IMR-90 (cell line): ENCODE measurements around the gene CYTH1. TPM values are rescaled to one million over a fixed set of nuclear protein-coding genes. Genes with fewer than 3 reads are reported as not detected.

Experiments
- ATAC-seq: fragments of 200-7000 bp; cut with Tn5 transposase; 2 replicates; pipeline ENCODE4 v1.9.1; 2020; ENCODE audit warnings: low read depth, mild to moderate bottlenecking, moderate library complexity
- BruUV-seq: library from RNA; stranded (reverse); fragments of 400-500 nt; replicated peaks from 2 replicates; lab custom pipeline; 2021; lab: Mats Ljungman, UMichigan
- CTCF ChIA-PET: fragments of 300-600 bp; formaldehyde crosslinking; extraction: SDS; loops from one replicate; lab custom pipeline; 2021; ENCODE audit warnings: antibody characterized with exemption; lab: Yijun Ruan, JAX
- POLR2A ChIA-PET: fragments of 300-600 bp; sonication (Branson Sonifier 250); formaldehyde crosslinking; loops from one replicate; lab custom pipeline; 2022; ENCODE audit warnings: antibody characterized with exemption; ENCODE audit not compliant: unreplicated experiment; lab: Charles Lee
- DNase-seq: peaks from one replicate; pipeline ENCODE4 v3.0.0; 2013
- H2AFZ ChIP-seq: replicated peaks from 2 replicates; pipeline ENCODE3; 2013; ENCODE audit warnings: low read length, mild to moderate bottlenecking; ENCODE audit not compliant: poor library complexity
- H2AK5ac ChIP-seq: 2 replicates; pipeline ENCODE4 v1.6.1; 2013; ENCODE audit warnings: low read depth, low read length, inconsistent platforms
- H2AK9ac ChIP-seq: replicated peaks from 2 replicates; pipeline ENCODE3; 2013; ENCODE audit warnings: mild to moderate bottlenecking, low read depth, low read length, moderate library complexity; ENCODE audit not compliant: poor library complexity
- H2BK120ac ChIP-seq: 2 replicates; pipeline ENCODE4 v1.6.1; 2013; ENCODE audit warnings: low read depth, low read length, inconsistent platforms
- H2BK15ac ChIP-seq: 3 replicates; pipeline ENCODE4 v1.6.1; 2013; ENCODE audit warnings: low read depth, low read length, inconsistent platforms
- H2BK20ac ChIP-seq: 2 replicates; pipeline ENCODE4 v1.6.1; 2013; ENCODE audit warnings: low read depth, mild to moderate bottlenecking, inconsistent platforms, low read length, moderate library complexity
- H2BK5ac ChIP-seq: 2 replicates; pipeline ENCODE4 v1.6.1; 2013; ENCODE audit warnings: mild to moderate bottlenecking, low read depth, low read length, inconsistent platforms; ENCODE audit not compliant: poor library complexity, severe bottlenecking
- H3K14ac ChIP-seq: replicated peaks from 2 replicates; pipeline ENCODE4 v1.6.1; 2013; ENCODE audit warnings: low read depth, low read length, inconsistent platforms
- H3K18ac ChIP-seq: 2 replicates; pipeline ENCODE4 v1.6.1; 2013; ENCODE audit warnings: low read depth, low read length, control low read depth
- H3K23ac ChIP-seq: 2 replicates; pipeline ENCODE4 v1.6.1; 2013; ENCODE audit warnings: low read depth, low read length, inconsistent platforms
- H3K27ac ChIP-seq: 2 replicates; pipeline ENCODE4 v1.5.1; 2013; ENCODE audit warnings: mild to moderate bottlenecking, control low read depth, low read length; ENCODE audit not compliant: insufficient read depth
- H3K27me3 ChIP-seq: 2 replicates; pipeline ENCODE4 v1.6.1; 2013; ENCODE audit warnings: low read length; ENCODE audit not compliant: control insufficient read depth, insufficient read depth
- H3K36me3 ChIP-seq: 2 replicates; pipeline ENCODE4 v1.6.1; 2013; ENCODE audit warnings: low read length, mixed read lengths; ENCODE audit not compliant: control insufficient read depth, insufficient read depth
- H3K4ac ChIP-seq: 2 replicates; pipeline ENCODE4 v1.6.1; 2013; ENCODE audit warnings: low read depth, low read length, inconsistent platforms
- H3K4me1 ChIP-seq: 2 replicates; pipeline ENCODE4 v1.6.1; 2013; ENCODE audit warnings: low read length, mixed read lengths; ENCODE audit not compliant: control insufficient read depth, insufficient read depth
- H3K4me2 ChIP-seq: 2 replicates; pipeline ENCODE4 v1.6.1; 2013; ENCODE audit warnings: low read depth, mild to moderate bottlenecking, control low read depth, low read length, moderate library complexity
- H3K4me3 ChIP-seq: 2 replicates; pipeline ENCODE4 v1.5.1; 2013; ENCODE audit warnings: low read depth, mild to moderate bottlenecking, control low read depth, low read length, moderate library complexity; ENCODE audit not compliant: insufficient read depth
- H3K56ac ChIP-seq: 2 replicates; pipeline ENCODE4 v1.6.1; 2013; ENCODE audit warnings: low read length, inconsistent platforms; ENCODE audit not compliant: insufficient read depth; ENCODE audit errors: extremely low read depth
- H3K79me1 ChIP-seq, 2 experiments: 2 replicates each; pipeline ENCODE4 v1.6.1; 2013; ENCODE audit warnings: low read length in 2 of 2, inconsistent platforms in 1 of 2, low read depth in 1 of 2
- H3K9ac ChIP-seq: 2 replicates; pipeline ENCODE4 v1.6.1; 2013; ENCODE audit warnings: low read depth, low read length, control low read depth
- H3K9me1 ChIP-seq: 2 replicates; pipeline ENCODE4 v1.6.1; 2013; ENCODE audit warnings: low read length, inconsistent platforms; ENCODE audit not compliant: insufficient read depth
- H3K9me3 ChIP-seq: 2 replicates; pipeline ENCODE4 v1.6.1; 2013; ENCODE audit warnings: low read length; ENCODE audit not compliant: control insufficient read depth, insufficient read depth
- H4K20me1 ChIP-seq: 2 replicates; pipeline ENCODE4 v1.6.1; 2013; ENCODE audit warnings: low read length, inconsistent platforms; ENCODE audit not compliant: insufficient read depth
- H4K5ac ChIP-seq: 2 replicates; pipeline ENCODE4 v1.6.1; 2013; ENCODE audit warnings: mild to moderate bottlenecking, low read depth, low read length, control low read depth
- H4K8ac ChIP-seq, 2 experiments: 2 replicates each; pipeline ENCODE4 v1.6.1; 2013; ENCODE audit warnings: low read depth in 2 of 2, low read length in 2 of 2, control low read depth in 1 of 2, inconsistent platforms in 1 of 2
- H4K91ac ChIP-seq: 2 replicates; pipeline ENCODE4 v1.6.1; 2013; ENCODE audit warnings: low read depth, low read length, inconsistent platforms; ENCODE audit not compliant: insufficient read depth
- BHLHE40 ChIP-seq: fragments of 150-350 bp; IDR thresholded peaks from 2 replicates; pipeline ENCODE4 v1.6.1; 2016; ENCODE audit warnings: mild to moderate bottlenecking, low read depth, low read length
- CTCF ChIP-seq: conservative IDR thresholded peaks from 2 replicates; pipeline ENCODE4 v1.5.1; 2012; ENCODE audit warnings: mild to moderate bottlenecking, low read depth, low read length, improper control_type of control experiment
- ELK1 ChIP-seq: fragments of 150-350 bp; IDR thresholded peaks from 2 replicates; pipeline ENCODE4 v1.6.1; 2016; ENCODE audit warnings: low read depth, mild to moderate bottlenecking, low read length, moderate library complexity, borderline replicate concordance
- FOS ChIP-seq: fragments of 150-350 bp; IDR thresholded peaks from 2 replicates; pipeline ENCODE4 v1.6.1; 2016; ENCODE audit warnings: low read depth, low read length
- MAFK ChIP-seq: IDR thresholded peaks from 2 replicates; pipeline ENCODE4 v1.6.1; 2012; ENCODE audit warnings: low read depth, low read length, improper control_type of control experiment
- MXI1 ChIP-seq: IDR thresholded peaks from 2 replicates; pipeline ENCODE4 v1.6.1; 2012; ENCODE audit warnings: low read depth, mild to moderate bottlenecking, low read length, moderate library complexity, borderline replicate concordance
- NFE2L2 ChIP-seq: fragments of 150-350 bp; IDR thresholded peaks from 2 replicates; pipeline ENCODE4 v1.6.1; 2016; ENCODE audit warnings: low read depth, mild to moderate bottlenecking, low read length
- POLR2A ChIP-seq: IDR thresholded peaks from 2 replicates; pipeline ENCODE4 v1.6.1; 2012; ENCODE audit warnings: mild to moderate bottlenecking, low read depth, low read length
- RAD21 ChIP-seq: IDR thresholded peaks from 2 replicates; pipeline ENCODE4 v1.6.1; 2012; ENCODE audit warnings: low read length, improper control_type of control experiment
- RCOR1 ChIP-seq: IDR thresholded peaks from 2 replicates; pipeline ENCODE4 v1.6.1; 2012; ENCODE audit warnings: mild to moderate bottlenecking, low read length, improper control_type of control experiment; ENCODE audit not compliant: insufficient replicate concordance
- RFX5 ChIP-seq: IDR thresholded peaks from 2 replicates; pipeline ENCODE4 v1.8.0; 2012; ENCODE audit warnings: low read depth, mild to moderate bottlenecking, low read length, moderate library complexity
- SMC3 ChIP-seq: fragments of 150-350 bp; IDR thresholded peaks from 2 replicates; pipeline ENCODE4 v1.6.1; 2016; ENCODE audit warnings: low read depth, mild to moderate bottlenecking, antibody characterized with exemption, low read length, moderate library complexity
- USF2 ChIP-seq: fragments of 150-350 bp; IDR thresholded peaks from 2 replicates; pipeline ENCODE4 v1.6.1; 2017; ENCODE audit warnings: mild to moderate bottlenecking, antibody characterized with exemption, low read length, low read depth
- WGBS, 2 experiments: methylation state at CpG; one replicate each; pipeline versions ENCODE4 v1.1.5 to v1.1.7; 2013; ENCODE audit warnings: missing lambda C conversion rate in 2 of 2; ENCODE audit not compliant: insufficient read length in 1 of 2; ENCODE audit errors: extremely low coverage in 2 of 2; 5-methylcytosine and 5-hydroxymethylcytosine counted together
- dilution Hi-C: fragments of 300-500 bp; cut with HindIII; formaldehyde crosslinking; loops from one replicate; pipeline ENCODE4 v1.14.3; 2018; ENCODE audit warnings: low sequenced_read_pairs; ENCODE audit not compliant: unreplicated experiment
- in situ Hi-C: fragments of 300-500 bp; cut with MboI; formaldehyde crosslinking; loops from 3 replicates; pipeline ENCODE4 v1.14.3; 2019; ENCODE audit warnings: low sequenced_read_pairs, inconsistent platforms, mixed read lengths
- intact Hi-C: fragments of 100-400 bp; cut with micrococcal nuclease; formaldehyde crosslinking; loops from 2 replicates; pipeline ENCODE4 v1.10.0; 2022
- polyA plus RNA-seq, 3 experiments: library from polyadenylated mRNA; depleted of rRNA; stranded (reverse); fragments of >200 nt; gene quantifications; 2 replicates each; pipeline ENCODE4 v1.2.3, GENCODE V29; 2012; ENCODE audit warnings: low replicate concordance in 1 of 3
- total RNA-seq: library from RNA; depleted of rRNA; stranded (reverse); fragments of >200 nt; gene quantifications from 2 replicates; pipeline ENCODE4 v1.2.3, GENCODE V29; 2012

The CYTH1 gene
- total and polyA plus RNA-seq, 2 of the 4 experiments (the other 2 are of a cell fraction), result 7.9 to 12.4 TPM

GRCh38 chr17:78753316-78754250 lies 28.5 kb downstream of the CYTH1 start:
- H2BK5ac ChIP-seq, result no peak overlapping the region
- no peak for TF ChIP-seq CTCF
- TF ChIP-seq USF2, result no peak
- no peak for TF ChIP-seq RAD21
- no peak for TF ChIP-seq BHLHE40
- TF ChIP-seq POLR2A, result no peak
- no peak for TF ChIP-seq MAFK
- no peak for TF ChIP-seq FOS
- TF ChIP-seq RCOR1, result no peak
- TF ChIP-seq SMC3, result no peak
- TF ChIP-seq MXI1, result no peak
- no peak for TF ChIP-seq RFX5
- no peak for TF ChIP-seq NFE2L2
- TF ChIP-seq ELK1, result no peak
- H2AK9ac ChIP-seq, result no peak overlapping the region
- no peak overlapping the region for H4K8ac ChIP-seq
- H4K20me1 ChIP-seq, result peaks cover 34% of the 10 kb centered on the region
- no peak overlapping the region for H3K27ac ChIP-seq
- H3K4me3 ChIP-seq, result no peak overlapping the region
- H2BK120ac ChIP-seq, result no peak overlapping the region
- intact Hi-C loops (no loop called here), in situ Hi-C loops (no loop called here), dilution Hi-C loops (no loop called here)
- H3K4me1 ChIP-seq, result peaks cover 10% of the 10 kb centered on the region
- no peak overlapping the region for H3K14ac ChIP-seq
- peaks cover 43 to 63% of the 10 kb centered on the region in 2 experiments for H3K79me1 ChIP-seq
- ChIA-PET POLR2A (no interaction called here), CTCF (no interaction called here)
- H3K27me3 ChIP-seq, result no peaks in the 10 kb centered on the region
- H3K36me3 ChIP-seq, result no peaks in the 10 kb centered on the region
- H3K18ac ChIP-seq, result no peak overlapping the region
- no peak overlapping the region for H2BK15ac ChIP-seq
- H3K9me1 ChIP-seq, result peaks cover 5% of the 10 kb centered on the region
- no peak for ATAC-seq
- no peak overlapping the region for H3K4me2 ChIP-seq
- no peak overlapping the region for H2BK20ac ChIP-seq
- no peak overlapping the region for H4K91ac ChIP-seq
- no peak overlapping the region for H4K5ac ChIP-seq
- no peak overlapping the region for H3K56ac ChIP-seq
- H2AK5ac ChIP-seq, result no peak overlapping the region
- no peak overlapping the region for H2AFZ ChIP-seq
- DNase-seq, result peak; percentile 43
- H3K9me3 ChIP-seq, result no peaks in the 10 kb centered on the region
- WGBS, 2 experiments, result no CpG with 5 or more reads among the region's 13 CpGs
- H3K23ac ChIP-seq, result no peak overlapping the region; the same call in 1 of the 2 replicates
- no peak overlapping the region for H3K4ac ChIP-seq
- BruUV-seq, result no TSS peak
- no peak overlapping the region for H3K9ac ChIP-seq
